IMR-90 (cell line): Measurements from ENCODE around the gene ITGA6. TPM values are rescaled to one million over a fixed set of nuclear protein-coding genes. Genes with fewer than 3 reads are reported as not detected.

Experiments
- ATAC-seq: fragments of 200-7000 bp; cut with Tn5 transposase; 2 replicates; pipeline ENCODE4 v1.9.1; 2020; ENCODE audit warnings: low read depth, mild to moderate bottlenecking, moderate library complexity
- BruUV-seq: library from RNA; stranded (reverse); fragments of 400-500 nt; replicated peaks from 2 replicates; lab custom pipeline; 2021; lab: Mats Ljungman, UMichigan
- CTCF ChIA-PET: fragments of 300-600 bp; formaldehyde crosslinking; extraction: SDS; loops from one replicate; lab custom pipeline; 2021; ENCODE audit warnings: antibody characterized with exemption; lab: Yijun Ruan, JAX
- POLR2A ChIA-PET: fragments of 300-600 bp; sonication (Branson Sonifier 250); formaldehyde crosslinking; loops from one replicate; lab custom pipeline; 2022; ENCODE audit warnings: antibody characterized with exemption; ENCODE audit not compliant: unreplicated experiment; lab: Charles Lee
- DNase-seq: peaks from one replicate; pipeline ENCODE4 v3.0.0; 2013
- H2AFZ ChIP-seq: replicated peaks from 2 replicates; pipeline ENCODE3; 2013; ENCODE audit warnings: low read length, mild to moderate bottlenecking; ENCODE audit not compliant: poor library complexity
- H2AK5ac ChIP-seq: 2 replicates; pipeline ENCODE4 v1.6.1; 2013; ENCODE audit warnings: low read depth, low read length, inconsistent platforms
- H2AK9ac ChIP-seq: replicated peaks from 2 replicates; pipeline ENCODE3; 2013; ENCODE audit warnings: mild to moderate bottlenecking, low read depth, low read length, moderate library complexity; ENCODE audit not compliant: poor library complexity
- H2BK120ac ChIP-seq: 2 replicates; pipeline ENCODE4 v1.6.1; 2013; ENCODE audit warnings: low read depth, low read length, inconsistent platforms
- H2BK15ac ChIP-seq: 3 replicates; pipeline ENCODE4 v1.6.1; 2013; ENCODE audit warnings: low read depth, low read length, inconsistent platforms
- H2BK20ac ChIP-seq: 2 replicates; pipeline ENCODE4 v1.6.1; 2013; ENCODE audit warnings: low read depth, mild to moderate bottlenecking, inconsistent platforms, low read length, moderate library complexity
- H2BK5ac ChIP-seq: 2 replicates; pipeline ENCODE4 v1.6.1; 2013; ENCODE audit warnings: mild to moderate bottlenecking, low read depth, low read length, inconsistent platforms; ENCODE audit not compliant: poor library complexity, severe bottlenecking
- H3K14ac ChIP-seq: replicated peaks from 2 replicates; pipeline ENCODE4 v1.6.1; 2013; ENCODE audit warnings: low read depth, low read length, inconsistent platforms
- H3K18ac ChIP-seq: 2 replicates; pipeline ENCODE4 v1.6.1; 2013; ENCODE audit warnings: low read depth, low read length, control low read depth
- H3K23ac ChIP-seq: 2 replicates; pipeline ENCODE4 v1.6.1; 2013; ENCODE audit warnings: low read depth, low read length, inconsistent platforms
- H3K27ac ChIP-seq: 2 replicates; pipeline ENCODE4 v1.5.1; 2013; ENCODE audit warnings: mild to moderate bottlenecking, control low read depth, low read length; ENCODE audit not compliant: insufficient read depth
- H3K27me3 ChIP-seq: 2 replicates; pipeline ENCODE4 v1.6.1; 2013; ENCODE audit warnings: low read length; ENCODE audit not compliant: control insufficient read depth, insufficient read depth
- H3K36me3 ChIP-seq: 2 replicates; pipeline ENCODE4 v1.6.1; 2013; ENCODE audit warnings: low read length, mixed read lengths; ENCODE audit not compliant: control insufficient read depth, insufficient read depth
- H3K4ac ChIP-seq: 2 replicates; pipeline ENCODE4 v1.6.1; 2013; ENCODE audit warnings: low read depth, low read length, inconsistent platforms
- H3K4me1 ChIP-seq: 2 replicates; pipeline ENCODE4 v1.6.1; 2013; ENCODE audit warnings: low read length, mixed read lengths; ENCODE audit not compliant: control insufficient read depth, insufficient read depth
- H3K4me2 ChIP-seq: 2 replicates; pipeline ENCODE4 v1.6.1; 2013; ENCODE audit warnings: low read depth, mild to moderate bottlenecking, control low read depth, low read length, moderate library complexity
- H3K4me3 ChIP-seq: 2 replicates; pipeline ENCODE4 v1.5.1; 2013; ENCODE audit warnings: low read depth, mild to moderate bottlenecking, control low read depth, low read length, moderate library complexity; ENCODE audit not compliant: insufficient read depth
- H3K56ac ChIP-seq: 2 replicates; pipeline ENCODE4 v1.6.1; 2013; ENCODE audit warnings: low read length, inconsistent platforms; ENCODE audit not compliant: insufficient read depth; ENCODE audit errors: extremely low read depth
- H3K79me1 ChIP-seq, 2 experiments: 2 replicates each; pipeline ENCODE4 v1.6.1; 2013; ENCODE audit warnings: low read length in 2 of 2, inconsistent platforms in 1 of 2, low read depth in 1 of 2
- H3K9ac ChIP-seq: 2 replicates; pipeline ENCODE4 v1.6.1; 2013; ENCODE audit warnings: low read depth, low read length, control low read depth
- H3K9me1 ChIP-seq: 2 replicates; pipeline ENCODE4 v1.6.1; 2013; ENCODE audit warnings: low read length, inconsistent platforms; ENCODE audit not compliant: insufficient read depth
- H3K9me3 ChIP-seq: 2 replicates; pipeline ENCODE4 v1.6.1; 2013; ENCODE audit warnings: low read length; ENCODE audit not compliant: control insufficient read depth, insufficient read depth
- H4K20me1 ChIP-seq: 2 replicates; pipeline ENCODE4 v1.6.1; 2013; ENCODE audit warnings: low read length, inconsistent platforms; ENCODE audit not compliant: insufficient read depth
- H4K5ac ChIP-seq: 2 replicates; pipeline ENCODE4 v1.6.1; 2013; ENCODE audit warnings: mild to moderate bottlenecking, low read depth, low read length, control low read depth
- H4K8ac ChIP-seq, 2 experiments: 2 replicates each; pipeline ENCODE4 v1.6.1; 2013; ENCODE audit warnings: low read depth in 2 of 2, low read length in 2 of 2, control low read depth in 1 of 2, inconsistent platforms in 1 of 2
- H4K91ac ChIP-seq: 2 replicates; pipeline ENCODE4 v1.6.1; 2013; ENCODE audit warnings: low read depth, low read length, inconsistent platforms; ENCODE audit not compliant: insufficient read depth
- BHLHE40 ChIP-seq: fragments of 150-350 bp; IDR thresholded peaks from 2 replicates; pipeline ENCODE4 v1.6.1; 2016; ENCODE audit warnings: mild to moderate bottlenecking, low read depth, low read length
- MAFK ChIP-seq: IDR thresholded peaks from 2 replicates; pipeline ENCODE4 v1.6.1; 2012; ENCODE audit warnings: low read depth, low read length, improper control_type of control experiment
- NFE2L2 ChIP-seq: fragments of 150-350 bp; IDR thresholded peaks from 2 replicates; pipeline ENCODE4 v1.6.1; 2016; ENCODE audit warnings: low read depth, mild to moderate bottlenecking, low read length
- RAD21 ChIP-seq: IDR thresholded peaks from 2 replicates; pipeline ENCODE4 v1.6.1; 2012; ENCODE audit warnings: low read length, improper control_type of control experiment
- WGBS, 2 experiments: methylation state at CpG; one replicate each; pipeline versions ENCODE4 v1.1.5 to v1.1.7; 2013; ENCODE audit warnings: missing lambda C conversion rate in 2 of 2; ENCODE audit not compliant: insufficient read length in 1 of 2; ENCODE audit errors: extremely low coverage in 2 of 2; 5-methylcytosine and 5-hydroxymethylcytosine counted together
- dilution Hi-C: fragments of 300-500 bp; cut with HindIII; formaldehyde crosslinking; loops from one replicate; pipeline ENCODE4 v1.14.3; 2018; ENCODE audit warnings: low sequenced_read_pairs; ENCODE audit not compliant: unreplicated experiment
- in situ Hi-C: fragments of 300-500 bp; cut with MboI; formaldehyde crosslinking; loops from 3 replicates; pipeline ENCODE4 v1.14.3; 2019; ENCODE audit warnings: low sequenced_read_pairs, inconsistent platforms, mixed read lengths
- intact Hi-C: fragments of 100-400 bp; cut with micrococcal nuclease; formaldehyde crosslinking; loops from 2 replicates; pipeline ENCODE4 v1.10.0; 2022
- polyA plus RNA-seq, 3 experiments: library from polyadenylated mRNA; depleted of rRNA; stranded (reverse); fragments of >200 nt; gene quantifications; 2 replicates each; pipeline ENCODE4 v1.2.3, GENCODE V29; 2012; ENCODE audit warnings: low replicate concordance in 1 of 3
- total RNA-seq: library from RNA; depleted of rRNA; stranded (reverse); fragments of >200 nt; gene quantifications from 2 replicates; pipeline ENCODE4 v1.2.3, GENCODE V29; 2012

Gene ITGA6
- total and polyA plus RNA-seq, 2 of the 4 experiments (the other 2 are of a cell fraction): 12.5 to 43.9 TPM

- H4K20me1 ChIP-seq: no peaks in the 10 kb centered on the region
- no peak overlapping the region for H3K4ac ChIP-seq
- DNase-seq: no peak
- H3K4me3 ChIP-seq: no peak overlapping the region
- no TSS peak for BruUV-seq
- peaks cover 1% of the 10 kb centered on the region; the same call in 1 of the 2 replicates for H3K4me1 ChIP-seq
- H3K27me3 ChIP-seq: no peaks in the 10 kb centered on the region
- no peak overlapping the region for H4K8ac ChIP-seq
- intact Hi-C loops (no loop called here), dilution Hi-C loops (no loop called here), in situ Hi-C loops (no loop called here)
- peaks cover 5% of the 10 kb centered on the region for H3K9me3 ChIP-seq
- H2BK15ac ChIP-seq: no peak overlapping the region
- H2BK5ac ChIP-seq: no peak overlapping the region
- H3K9me1 ChIP-seq: no peaks in the 10 kb centered on the region
- H3K56ac ChIP-seq: no peak overlapping the region
- no peak overlapping the region for H4K5ac ChIP-seq
- no peak overlapping the region for H3K23ac ChIP-seq
- 67% methylated on average over 1 of the region's 2 CpGs; no CpG with 5 or more reads in 1 of the 2 experiments for WGBS, 2 experiments
- no peak overlapping the region for H3K4me2 ChIP-seq
- no peak overlapping the region for H2BK20ac ChIP-seq
- H2AFZ ChIP-seq: no peak overlapping the region
- H3K79me1 ChIP-seq: no peaks in the 10 kb centered on the region; a peak in 1 of 4 replicates
- H2AK9ac ChIP-seq: no peak overlapping the region
- no peak overlapping the region for H3K27ac ChIP-seq
- no peak overlapping the region for H3K14ac ChIP-seq
- no peak for ATAC-seq
- CTCF ChIA-PET: no interaction called here
- H2BK120ac ChIP-seq: no peak overlapping the region
- POLR2A ChIA-PET: no interaction called here
- no peak overlapping the region for H3K9ac ChIP-seq
- no peak overlapping the region for H3K18ac ChIP-seq
- no peak for TF ChIP-seq BHLHE40
- no peak for TF ChIP-seq NFE2L2
- TF ChIP-seq MAFK: no peak
- no peak for TF ChIP-seq RAD21
- H3K36me3 ChIP-seq: no peaks in the 10 kb centered on the region
- H4K91ac ChIP-seq: no peak overlapping the region
- no peak overlapping the region for H2AK5ac ChIP-seq
These were observed 118.2 kb downstream of the ITGA6 start for GRCh38 chr2:172545408-172546075.
